GM12801 (cell line): ENCODE measurements around the gene PGAM5.

Source experiments
- TF ChIP-seq, protein P1 (sequence below): IDR thresholded peaks from one replicate; pipeline ENCODE4 v1.5.1; 2011; ENCODE audit warnings: control low read depth; ENCODE audit not compliant: insufficient read length; ENCODE audit errors: extremely low read depth

PGAM5 gene

DNA sequence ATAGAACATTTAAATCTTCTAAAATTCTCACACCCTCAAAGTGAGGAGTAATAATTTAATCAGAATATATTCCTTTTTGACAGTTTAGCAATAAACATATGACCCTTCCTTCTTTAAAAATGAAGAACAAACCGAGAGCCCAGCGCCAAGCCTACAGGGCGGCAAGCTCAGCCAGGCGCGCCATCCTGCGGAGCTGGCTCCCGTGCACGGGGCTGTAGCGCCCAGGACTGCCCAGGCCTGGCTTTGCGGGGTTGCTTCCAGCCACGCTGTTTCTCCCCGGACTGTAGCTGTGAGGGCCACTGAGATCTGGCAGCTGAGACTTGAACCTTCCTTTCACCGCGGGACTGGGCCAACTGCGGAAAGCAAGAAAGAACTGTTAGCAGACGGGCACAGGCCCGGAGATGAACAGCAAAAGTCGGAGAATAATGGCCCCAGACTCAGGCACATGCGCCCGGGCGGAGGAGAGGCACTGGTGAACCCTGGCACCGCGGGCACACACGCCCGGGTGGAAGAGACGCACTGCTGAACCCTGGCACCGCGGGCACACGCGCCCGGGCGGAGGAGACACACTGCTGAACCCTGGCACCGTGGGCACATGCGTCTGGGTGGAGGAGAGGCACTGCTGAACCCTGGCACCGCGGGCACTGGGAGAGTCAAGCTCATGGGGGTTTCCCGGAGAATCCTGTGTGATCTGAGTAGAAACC is 16.6 kb downstream of the PGAM5 start:
- TF ChIP-seq, protein P1, sequence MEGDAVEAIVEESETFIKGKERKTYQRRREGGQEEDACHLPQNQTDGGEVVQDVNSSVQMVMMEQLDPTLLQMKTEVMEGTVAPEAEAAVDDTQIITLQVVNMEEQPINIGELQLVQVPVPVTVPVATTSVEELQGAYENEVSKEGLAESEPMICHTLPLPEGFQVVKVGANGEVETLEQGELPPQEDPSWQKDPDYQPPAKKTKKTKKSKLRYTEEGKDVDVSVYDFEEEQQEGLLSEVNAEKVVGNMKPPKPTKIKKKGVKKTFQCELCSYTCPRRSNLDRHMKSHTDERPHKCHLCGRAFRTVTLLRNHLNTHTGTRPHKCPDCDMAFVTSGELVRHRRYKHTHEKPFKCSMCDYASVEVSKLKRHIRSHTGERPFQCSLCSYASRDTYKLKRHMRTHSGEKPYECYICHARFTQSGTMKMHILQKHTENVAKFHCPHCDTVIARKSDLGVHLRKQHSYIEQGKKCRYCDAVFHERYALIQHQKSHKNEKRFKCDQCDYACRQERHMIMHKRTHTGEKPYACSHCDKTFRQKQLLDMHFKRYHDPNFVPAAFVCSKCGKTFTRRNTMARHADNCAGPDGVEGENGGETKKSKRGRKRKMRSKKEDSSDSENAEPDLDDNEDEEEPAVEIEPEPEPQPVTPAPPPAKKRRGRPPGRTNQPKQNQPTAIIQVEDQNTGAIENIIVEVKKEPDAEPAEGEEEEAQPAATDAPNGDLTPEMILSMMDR: no peak

DNA sequence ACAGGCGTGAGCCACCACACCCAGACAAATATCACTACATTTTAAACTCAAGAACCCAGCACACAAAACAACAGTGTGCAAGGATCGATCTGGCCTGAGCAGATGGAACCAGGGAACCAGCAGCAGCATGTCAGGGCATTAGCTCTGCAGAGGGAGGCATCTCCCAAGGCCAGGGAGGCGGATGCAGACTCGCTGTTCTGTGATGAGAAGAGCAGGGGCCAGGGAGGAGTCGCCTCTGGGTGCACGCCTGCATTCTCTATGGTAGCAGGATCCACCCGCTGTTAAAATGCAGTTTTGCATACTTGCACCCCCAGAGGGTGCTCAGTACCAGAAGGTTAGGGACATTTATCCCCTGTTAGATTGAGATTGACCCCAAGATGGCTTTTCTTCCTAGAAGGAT is 17.9 kb downstream of the PGAM5 start:
- TF ChIP-seq, protein P1: no peak

DNA sequence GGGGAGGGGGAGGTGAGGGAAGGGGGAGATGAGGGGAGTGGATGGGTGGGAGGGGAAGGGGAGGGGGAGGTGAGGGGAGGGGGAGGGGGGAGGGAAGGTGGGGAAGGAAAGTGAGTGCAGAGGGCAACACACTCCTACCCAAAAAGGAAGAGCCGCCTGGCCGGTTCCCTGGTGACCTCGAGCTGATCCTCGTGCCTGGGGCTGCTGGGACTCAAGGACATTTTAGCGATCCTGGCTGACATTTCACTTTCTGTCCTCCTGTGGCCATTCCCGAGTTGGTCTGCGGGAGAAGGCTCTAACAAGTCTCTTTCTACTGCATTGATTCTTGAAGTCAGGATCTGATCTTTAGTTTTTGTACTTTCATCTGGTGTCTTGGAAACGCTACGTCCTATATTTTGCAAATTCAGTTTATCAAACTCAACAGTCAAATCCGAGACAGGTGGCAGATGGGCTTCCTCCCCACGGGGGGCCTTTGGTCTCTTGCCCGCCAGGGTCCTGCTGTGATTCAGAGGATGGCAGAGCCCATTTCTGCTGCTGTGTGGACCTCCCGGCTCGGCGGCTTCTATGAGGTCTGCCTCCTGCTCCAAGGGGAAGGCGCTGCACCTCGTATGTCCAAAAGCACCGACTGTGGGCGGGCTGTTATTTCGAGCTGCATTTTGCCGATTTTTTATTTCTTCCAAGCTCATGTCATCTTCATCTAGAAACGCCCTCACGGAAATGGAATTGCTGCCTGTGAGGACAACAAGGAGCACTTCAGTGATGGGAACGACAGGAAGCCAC is 19.1 kb downstream of the PGAM5 start:
- TF ChIP-seq, protein P1: no peak

DNA sequence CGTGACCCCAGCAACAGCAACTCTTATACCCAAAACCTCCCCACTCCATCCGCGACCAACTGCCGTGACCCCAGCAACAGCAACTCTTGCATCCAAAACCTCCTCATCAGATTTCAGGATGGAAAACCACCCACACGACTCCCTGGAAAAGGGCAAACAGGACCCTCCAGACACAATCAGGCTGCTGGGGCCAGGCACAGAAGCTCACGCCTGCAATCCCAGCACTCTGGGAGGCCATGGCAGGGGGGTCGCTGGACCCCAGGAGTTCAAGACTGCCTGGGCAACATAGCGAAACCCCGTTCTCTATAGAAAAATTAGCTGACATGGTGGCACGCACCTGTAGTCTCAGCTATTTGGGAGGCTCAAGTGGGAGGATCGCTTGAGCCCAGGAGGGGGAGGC is 19.7 kb downstream of the PGAM5 start:
- TF ChIP-seq, protein P1: no peak

DNA sequence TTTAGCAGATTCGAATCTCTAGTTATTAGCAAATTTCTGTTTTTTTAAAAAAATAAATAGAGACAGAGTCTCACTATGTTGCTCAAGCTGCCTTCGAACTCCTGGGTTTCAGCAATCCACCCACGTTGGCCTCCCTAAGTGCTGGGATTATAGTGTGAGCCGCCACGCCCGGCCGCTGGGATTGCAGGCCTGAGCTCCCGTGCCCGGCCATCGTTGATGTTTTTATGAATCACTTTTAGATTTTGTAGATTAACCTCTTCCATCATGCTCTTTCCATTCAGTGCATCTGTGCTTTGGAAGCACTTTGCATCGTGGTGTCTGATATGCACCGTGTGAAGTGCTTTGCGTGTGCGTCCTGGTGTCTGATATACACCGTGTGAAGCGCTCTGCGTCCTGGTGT is 20.9 kb downstream of the PGAM5 start:
- TF ChIP-seq, protein P1: no peak

DNA sequence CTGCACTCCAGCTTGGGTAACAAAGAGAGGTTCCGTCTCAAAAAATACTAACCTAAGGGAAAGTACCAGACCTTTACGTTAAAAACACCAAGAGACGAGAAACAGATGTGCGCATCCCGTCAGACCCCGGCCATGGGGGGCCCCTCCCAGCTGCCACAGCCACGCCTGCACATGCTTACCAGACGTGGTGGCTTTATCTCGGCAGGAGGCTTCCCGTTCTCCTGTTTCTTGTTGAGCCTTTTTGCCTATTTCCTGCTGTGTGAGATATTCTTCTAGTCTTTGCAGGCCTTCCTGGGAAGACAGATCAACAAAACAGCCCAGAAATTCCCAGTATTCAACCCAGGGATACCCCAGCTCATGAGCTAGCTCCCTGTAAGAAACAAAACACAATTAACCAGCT is 23.6 kb downstream of the PGAM5 start:
- TF ChIP-seq, protein P1: no peak

DNA sequence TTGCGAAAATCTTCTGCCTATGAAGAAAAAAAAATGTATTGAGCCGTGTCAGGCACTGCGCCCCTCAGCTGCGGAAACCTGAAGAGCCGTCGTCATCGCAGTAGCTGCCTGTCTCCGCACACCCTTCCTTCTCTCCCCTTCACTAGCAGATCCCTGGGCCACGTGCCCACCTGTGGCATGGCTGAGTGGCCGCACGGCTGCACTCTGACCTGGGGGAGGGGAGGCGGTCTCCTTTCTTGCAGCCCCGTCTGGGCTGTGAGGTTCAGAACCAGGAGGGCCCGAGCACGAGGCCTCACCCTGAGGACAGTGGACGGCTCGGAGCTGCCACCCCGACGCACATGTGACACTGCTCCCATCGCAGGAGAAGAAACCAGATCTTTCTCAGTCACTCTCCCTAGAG is 24.9 kb downstream of the PGAM5 start:
- TF ChIP-seq, protein P1: no peak
